ENCODE results near the gene TRAP1.

DNA sequence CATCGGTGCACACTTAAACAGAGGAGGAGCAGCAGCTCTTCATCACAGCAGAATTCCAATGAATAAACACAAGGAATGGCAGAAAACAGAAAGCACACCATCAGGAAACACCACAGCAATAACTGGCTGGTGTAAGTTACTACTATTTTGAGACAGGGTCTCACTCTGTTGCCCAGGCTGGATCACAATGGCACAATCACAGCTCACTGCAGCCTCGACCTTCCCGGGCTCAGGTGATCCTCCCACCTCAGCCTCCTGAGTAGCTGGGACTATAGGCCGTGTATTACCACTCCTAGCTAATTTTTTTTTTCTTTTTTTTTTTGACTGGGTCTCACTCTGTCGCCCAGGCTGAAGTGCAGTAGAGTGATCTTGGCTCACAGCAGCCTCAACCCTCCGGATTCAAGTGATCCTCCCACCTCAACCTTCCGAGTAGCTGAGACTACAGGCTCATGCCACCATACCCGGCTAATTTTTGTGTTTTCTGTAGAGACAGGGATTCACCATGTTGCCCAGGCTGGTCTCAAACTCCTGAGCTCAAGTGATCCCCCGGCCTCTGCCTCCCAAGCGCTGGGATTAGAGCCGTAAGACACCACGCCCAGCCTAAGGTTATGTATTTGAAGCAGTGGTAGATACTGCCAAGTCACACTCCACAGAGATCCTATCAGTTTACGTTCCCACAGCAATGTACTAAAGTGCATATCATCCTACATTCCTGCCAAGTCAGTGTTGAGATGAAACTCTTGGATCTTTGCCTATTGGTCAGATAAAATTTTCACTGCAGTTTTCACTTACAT, 20.7 kb downstream of the TRAP1 start:
- TF ChIP-seq, protein P1, sequence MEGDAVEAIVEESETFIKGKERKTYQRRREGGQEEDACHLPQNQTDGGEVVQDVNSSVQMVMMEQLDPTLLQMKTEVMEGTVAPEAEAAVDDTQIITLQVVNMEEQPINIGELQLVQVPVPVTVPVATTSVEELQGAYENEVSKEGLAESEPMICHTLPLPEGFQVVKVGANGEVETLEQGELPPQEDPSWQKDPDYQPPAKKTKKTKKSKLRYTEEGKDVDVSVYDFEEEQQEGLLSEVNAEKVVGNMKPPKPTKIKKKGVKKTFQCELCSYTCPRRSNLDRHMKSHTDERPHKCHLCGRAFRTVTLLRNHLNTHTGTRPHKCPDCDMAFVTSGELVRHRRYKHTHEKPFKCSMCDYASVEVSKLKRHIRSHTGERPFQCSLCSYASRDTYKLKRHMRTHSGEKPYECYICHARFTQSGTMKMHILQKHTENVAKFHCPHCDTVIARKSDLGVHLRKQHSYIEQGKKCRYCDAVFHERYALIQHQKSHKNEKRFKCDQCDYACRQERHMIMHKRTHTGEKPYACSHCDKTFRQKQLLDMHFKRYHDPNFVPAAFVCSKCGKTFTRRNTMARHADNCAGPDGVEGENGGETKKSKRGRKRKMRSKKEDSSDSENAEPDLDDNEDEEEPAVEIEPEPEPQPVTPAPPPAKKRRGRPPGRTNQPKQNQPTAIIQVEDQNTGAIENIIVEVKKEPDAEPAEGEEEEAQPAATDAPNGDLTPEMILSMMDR (conservative IDR thresholded peaks at IDR 0.05) = no peak
- no peak for TF ChIP-seq EZH2 (IDR thresholded peaks at IDR 0.05; ENCODE audit: low read depth)

All from PC-9 (cell line).